Small intestine (tissue), 7 donors: ENCODE data around the gene CTXND1. TPM values are rescaled to one million over a fixed set of nuclear protein-coding genes. Genes with fewer than 3 reads are reported as not detected.
A peak's percentile ranks its signal among the peaks of the same experiment; 100 is the strongest.

ENCODE experiments used
- DNase-seq, 2 donors: peaks; one replicate each; pipeline versions ENCODE4 v3.0.0 to v3.0.0-alpha.2; 2013
- FAIRE-seq: peaks from 2 replicates; lab custom pipeline; 2012; peaks lifted over from hg19 to GRCh38; lab: Jason Lieb, UNC
- H3K27ac ChIP-seq, 3 donors: one replicate each; pipeline ENCODE4 v1.5.1; 2013; ENCODE audit warnings: low read length in 2 of 3, mild to moderate bottlenecking in 2 of 3, control low read depth in 1 of 3, inconsistent platforms in 1 of 3, low read depth in 1 of 3, moderate library complexity in 1 of 3
- H3K27me3 ChIP-seq, 3 donors: one replicate each; pipeline ENCODE4 v1.6.1; 2013; ENCODE audit warnings: low read length in 3 of 3, inconsistent platforms in 1 of 3; ENCODE audit not compliant: control insufficient read depth in 3 of 3, insufficient read depth in 3 of 3
- H3K36me3 ChIP-seq, 3 donors: one replicate each; pipeline ENCODE4 v1.6.1; 2013; ENCODE audit warnings: low read length in 3 of 3, inconsistent platforms in 1 of 3, low read depth in 1 of 3, mild to moderate bottlenecking in 1 of 3, moderate library complexity in 1 of 3; ENCODE audit not compliant: control insufficient read depth in 3 of 3, insufficient read depth in 2 of 3
- H3K4me1 ChIP-seq, 3 donors: one replicate each; pipeline ENCODE4 v1.6.1; 2013; ENCODE audit warnings: low read length in 2 of 3, inconsistent platforms in 1 of 3, low read depth in 1 of 3, mild to moderate bottlenecking in 1 of 3, moderate library complexity in 1 of 3; ENCODE audit not compliant: control insufficient read depth in 3 of 3, insufficient read depth in 2 of 3
- H3K4me3 ChIP-seq, 3 donors: one replicate each; pipeline ENCODE4 v1.5.1; 2013; ENCODE audit warnings: low read length in 3 of 3, control low read depth in 1 of 3, inconsistent platforms in 1 of 3, low read depth in 1 of 3, mild to moderate bottlenecking in 1 of 3, moderate library complexity in 1 of 3
- H3K9me3 ChIP-seq, 2 donors: one replicate each; pipeline ENCODE4 v1.6.1; 2013; ENCODE audit warnings: low read depth in 1 of 2, low read length in 1 of 2; ENCODE audit not compliant: control insufficient read depth in 2 of 2, insufficient read depth in 1 of 2
- WGBS, 3 donors: extraction: QIAGEN DNeasy Blood & Tissue Kit; methylation state at CpG; one replicate each; pipeline ENCODE4 v1.1.7; 2013; 5-methylcytosine and 5-hydroxymethylcytosine counted together
- polyA plus RNA-seq, 4 donors: library from polyadenylated mRNA; stranded (reverse) in 3 of 4; unstranded in 1 of 4; fragments of 200-250 nt in 3 of 4; fragments of 120-200 nt in 1 of 4; gene quantifications; one replicate each; pipeline versions ENCODE4 v1.2.1 to v1.2.3, GENCODE V29; 2013
- donor health status: healthy with polysubstance abuse.
- donor health status: control.
- donor health status: control.
- donor health status: Bipolar disorder and iron deficiency.
- donor health status: healthy.

The CTXND1 gene
- polyA plus RNA-seq, 4 donors: under 0.01 to 12.8 (median 0.61) TPM

DNA sequence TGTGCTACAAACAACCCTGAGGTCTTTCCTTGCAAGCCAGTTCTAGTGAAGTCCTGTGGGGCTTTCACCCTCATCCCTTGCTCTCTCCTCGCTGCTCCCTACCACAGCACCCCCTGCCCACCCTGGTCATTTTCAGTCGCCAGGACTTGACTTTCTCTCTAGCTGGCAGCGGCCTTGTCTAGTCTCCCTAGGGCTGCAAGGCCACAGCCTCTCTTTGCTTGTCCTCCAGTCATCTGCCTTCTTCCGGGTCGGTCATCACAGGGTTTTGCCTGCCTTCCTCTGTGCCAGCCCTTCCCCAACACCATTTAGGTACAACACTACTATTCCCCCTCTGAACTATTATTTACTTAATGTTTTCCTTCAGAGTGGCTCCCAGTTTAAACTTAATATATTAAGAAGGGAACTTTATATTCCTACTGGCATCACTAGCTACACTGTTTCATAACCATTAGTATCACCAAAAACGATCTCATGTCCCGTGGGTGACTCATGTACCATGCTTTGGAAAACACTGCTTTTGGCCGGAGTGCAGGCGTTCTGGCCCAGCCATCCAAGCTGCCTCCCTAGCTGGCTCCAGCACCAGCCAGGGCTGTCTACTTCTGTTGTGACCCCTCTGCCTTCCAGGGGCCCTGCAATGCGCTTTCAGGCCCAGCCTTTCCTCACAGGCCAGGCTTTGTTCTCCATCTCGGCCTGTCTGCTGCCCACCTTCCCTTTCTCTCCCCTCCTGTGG, 77.8 kb downstream of the CTXND1 start:
- Histone ChIP-seq H3K27me3 (no peaks in the 10 kb centered on the region), H3K4me1 (no peaks in the 10 kb centered on the region), H3K4me3 (no peak overlapping the region), H3K9me3 (no peaks in the 10 kb centered on the region), H3K36me3 (peaks cover 0 to 61% (median 0%) of the 10 kb centered on the region in 3 donors), H3K27ac (no peak overlapping the region)
- FAIRE-seq: no peak
- no peak for DNase-seq
- WGBS, 3 donors: 87 to 94% (median 90%) methylated on average over 11 of the region's 11 CpGs

DNA sequence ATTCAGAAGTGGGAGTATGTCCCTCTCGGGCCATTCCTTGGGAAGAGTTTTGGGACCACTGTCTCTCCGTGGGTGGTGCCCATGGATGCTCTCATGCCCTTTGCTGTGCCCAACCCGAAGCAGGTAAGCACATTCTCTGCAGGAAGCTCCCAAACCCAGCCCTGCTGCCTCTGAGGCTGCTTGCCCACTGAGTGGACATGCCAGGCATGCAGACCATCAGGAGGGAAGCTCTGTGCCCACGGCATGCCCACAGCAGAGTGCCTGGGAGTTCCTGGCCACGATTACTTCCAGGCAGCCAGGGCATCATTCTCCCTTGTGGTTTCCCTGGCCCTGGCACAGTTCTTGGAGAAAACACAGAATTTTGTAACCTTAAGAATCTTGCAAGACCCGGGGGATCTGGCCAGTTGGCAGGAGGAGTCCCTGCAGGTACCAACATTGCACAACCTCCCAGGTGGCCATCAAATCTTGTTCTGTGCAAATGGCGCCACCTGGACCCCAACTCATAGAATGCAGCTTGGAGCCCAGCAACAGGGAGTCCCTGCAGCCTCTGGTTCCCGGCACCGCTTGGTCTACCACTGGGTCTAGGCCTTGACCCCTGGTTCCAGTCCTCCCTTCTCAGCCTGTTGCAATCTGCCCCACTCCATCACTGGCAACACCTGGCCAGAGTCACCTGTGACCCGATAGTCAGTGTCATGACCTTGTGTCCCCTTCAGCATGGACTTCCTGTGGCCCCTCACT, 78.8 kb downstream of the CTXND1 start:
- DNase-seq: peak; percentile 79 to 80
- no peaks in the 10 kb centered on the region for H3K9me3 ChIP-seq
- H3K4me3 ChIP-seq: no peak overlapping the region
- H3K36me3 ChIP-seq: peaks cover 0 to 61% (median 0%) of the 10 kb centered on the region in 3 donors
- H3K4me1 ChIP-seq: no peaks in the 10 kb centered on the region
- no peak overlapping the region for H3K27ac ChIP-seq
- no peak for FAIRE-seq
- 61 to 69% (median 64%) methylated on average over 10 of the region's 10 CpGs for WGBS, 3 donors
- H3K27me3 ChIP-seq: no peaks in the 10 kb centered on the region

DNA sequence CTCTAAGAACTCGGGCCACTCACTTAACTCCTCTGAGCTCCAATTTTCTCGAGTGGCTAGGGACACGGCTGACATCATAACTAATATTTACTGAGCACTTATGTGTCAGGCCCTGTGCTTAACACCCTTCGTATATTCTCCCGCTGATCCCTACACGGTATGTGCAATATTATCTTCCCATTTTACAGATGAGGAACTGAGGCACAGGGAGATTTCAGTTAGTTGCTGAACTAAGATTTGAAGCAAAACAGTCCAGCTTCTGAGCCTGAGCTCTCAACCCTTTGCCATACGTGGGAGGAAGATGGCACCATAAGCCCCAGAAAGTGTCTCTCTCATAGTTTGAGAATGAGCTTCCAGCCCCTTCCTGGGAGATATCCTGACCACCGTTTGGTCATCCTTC, 79.6 kb downstream of the CTXND1 start:
- H3K9me3 ChIP-seq: no peaks in the 10 kb centered on the region
- peaks cover 0 to 63% (median 0%) of the 10 kb centered on the region in 3 donors for H3K36me3 ChIP-seq
- DNase-seq (no peak), FAIRE-seq (no peak)
- H3K27ac ChIP-seq: no peak overlapping the region
- no peak overlapping the region for H3K4me3 ChIP-seq
- WGBS, 3 donors: 77 to 90% (median 85%) methylated on average over 8 of the region's 8 CpGs
- H3K27me3 ChIP-seq: no peaks in the 10 kb centered on the region
- no peaks in the 10 kb centered on the region for H3K4me1 ChIP-seq

DNA sequence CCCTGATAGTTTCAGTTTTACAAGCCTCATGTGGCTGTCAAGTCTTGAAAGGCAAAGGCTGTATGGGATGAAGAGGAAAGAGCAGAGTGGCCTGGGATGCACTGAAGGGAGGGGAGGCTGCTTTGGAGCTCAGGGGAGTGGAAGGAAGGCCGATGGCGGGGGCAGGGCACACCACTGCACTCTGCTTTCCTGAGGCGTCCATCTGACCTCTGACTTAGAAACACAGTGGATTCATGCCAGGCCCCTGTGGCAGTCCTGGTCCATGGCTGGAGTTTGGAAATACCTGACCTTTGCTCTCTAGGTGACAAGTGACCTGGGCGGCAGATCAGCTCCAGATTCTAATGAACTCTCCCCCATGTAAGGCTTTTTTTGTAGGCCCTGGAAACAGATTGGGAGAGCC, 80.2 kb downstream of the CTXND1 start:
- DNase-seq (no peak), FAIRE-seq (no peak)
- 78 to 88% (median 86%) methylated on average over 4 of the region's 4 CpGs for WGBS, 3 donors
- H3K4me3 ChIP-seq: no peak overlapping the region
- H3K9me3 ChIP-seq: no peaks in the 10 kb centered on the region
- H3K36me3 ChIP-seq: peaks cover 0 to 63% (median 0%) of the 10 kb centered on the region in 3 donors
- no peaks in the 10 kb centered on the region for H3K4me1 ChIP-seq
- no peaks in the 10 kb centered on the region for H3K27me3 ChIP-seq
- no peak overlapping the region for H3K27ac ChIP-seq

DNA sequence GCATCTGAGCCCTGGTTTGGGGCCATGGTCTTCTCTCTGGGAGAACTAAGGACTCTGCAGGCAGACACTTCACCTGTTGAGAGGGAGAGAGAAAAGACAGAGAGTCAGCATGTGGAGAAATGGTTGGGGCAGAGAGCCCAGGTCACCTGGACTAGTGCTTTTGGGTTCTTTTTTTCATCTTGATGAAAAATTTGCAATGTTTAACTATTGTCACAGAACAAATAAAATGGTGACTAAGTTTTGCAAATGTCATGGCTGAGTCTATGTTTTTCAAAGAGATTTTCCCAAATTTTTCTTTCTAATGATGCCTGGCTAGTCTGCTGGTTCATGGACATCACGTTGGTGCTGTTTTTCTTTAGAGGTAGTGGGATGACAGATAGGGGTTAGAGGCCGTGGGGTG, 81.4 kb downstream of the CTXND1 start:
- WGBS, 3 donors: 92 to 97% (median 92%) methylated on average over 2 of the region's 2 CpGs
- H3K27ac ChIP-seq: no peak overlapping the region
- H3K4me3 ChIP-seq: no peak overlapping the region
- no peaks in the 10 kb centered on the region for H3K4me1 ChIP-seq
- no peaks in the 10 kb centered on the region for H3K27me3 ChIP-seq
- H3K9me3 ChIP-seq: no peaks in the 10 kb centered on the region
- H3K36me3 ChIP-seq: peaks cover 0 to 54% (median 0%) of the 10 kb centered on the region in 3 donors
- FAIRE-seq: no peak
- no peak for DNase-seq

DNA sequence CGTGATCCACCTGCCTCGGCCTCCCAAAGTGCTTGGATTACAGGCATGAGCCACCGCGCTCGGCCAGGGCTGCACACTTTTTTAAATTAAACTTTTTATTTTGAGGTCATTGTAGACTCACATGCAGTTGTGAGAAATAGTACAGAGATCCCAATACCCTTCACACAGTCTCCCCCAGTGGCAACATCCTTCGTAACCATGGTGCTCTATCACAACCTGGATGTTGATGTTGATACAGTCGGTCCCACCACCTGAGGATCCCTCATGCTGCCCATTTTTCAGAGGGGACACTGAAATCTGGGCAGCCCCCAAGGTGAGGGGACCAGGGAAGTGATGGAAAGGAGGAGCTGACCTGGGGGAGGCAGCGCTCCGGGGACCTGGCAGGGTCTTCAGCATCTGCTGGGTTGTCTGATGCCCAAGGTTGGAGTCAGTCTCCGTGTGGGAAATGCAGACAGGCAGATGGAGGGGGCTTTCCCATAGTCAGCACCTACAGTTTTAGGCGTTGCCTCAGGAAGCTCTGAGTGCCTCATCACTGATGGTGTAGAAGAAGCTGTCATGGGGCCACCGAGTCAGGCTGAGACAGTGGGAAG, 82.2 kb downstream of the CTXND1 start:
- Histone ChIP-seq H3K4me1 (no peaks in the 10 kb centered on the region), H3K36me3 (peaks cover 0 to 47% (median 0%) of the 10 kb centered on the region in 3 donors), H3K9me3 (no peaks in the 10 kb centered on the region), H3K4me3 (no peak overlapping the region), H3K27ac (no peak overlapping the region), H3K27me3 (no peaks in the 10 kb centered on the region)
- FAIRE-seq (no peak), DNase-seq (no peak)
- whole genome bisulfite sequencing, 3 donors: 94 to 95% (median 95%) methylated on average over 12 of the region's 12 CpGs

DNA sequence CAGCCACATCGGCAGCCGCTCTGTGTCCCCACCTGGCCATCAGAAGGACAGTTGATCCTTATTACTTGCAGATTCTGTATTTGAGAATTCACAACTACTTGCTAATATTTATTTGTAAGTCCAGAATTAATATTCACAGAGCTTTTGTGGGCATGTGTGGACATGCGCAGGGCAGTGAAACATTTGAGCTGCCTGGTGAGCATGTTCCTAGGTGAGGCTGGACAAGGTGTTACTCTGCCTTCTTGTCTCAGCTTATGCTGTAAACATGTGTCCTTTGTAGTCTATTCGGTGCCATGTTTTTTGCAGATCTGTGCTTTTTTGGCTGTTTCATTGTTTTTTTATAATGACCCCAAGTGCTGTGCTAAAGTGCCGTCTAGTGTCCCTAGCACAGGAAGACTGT, 83.6 kb downstream of the CTXND1 start:
- DNase-seq (no peak), FAIRE-seq (no peak)
- Histone ChIP-seq H3K4me3 (no peak overlapping the region), H3K27ac (no peak overlapping the region), H3K36me3 (peaks cover 0 to 33% (median 0%) of the 10 kb centered on the region in 3 donors), H3K9me3 (no peaks in the 10 kb centered on the region), H3K27me3 (no peaks in the 10 kb centered on the region), H3K4me1 (no peaks in the 10 kb centered on the region)
- WGBS, 3 donors: 85 to 96% (median 94%) methylated on average over 5 of the region's 5 CpGs

DNA sequence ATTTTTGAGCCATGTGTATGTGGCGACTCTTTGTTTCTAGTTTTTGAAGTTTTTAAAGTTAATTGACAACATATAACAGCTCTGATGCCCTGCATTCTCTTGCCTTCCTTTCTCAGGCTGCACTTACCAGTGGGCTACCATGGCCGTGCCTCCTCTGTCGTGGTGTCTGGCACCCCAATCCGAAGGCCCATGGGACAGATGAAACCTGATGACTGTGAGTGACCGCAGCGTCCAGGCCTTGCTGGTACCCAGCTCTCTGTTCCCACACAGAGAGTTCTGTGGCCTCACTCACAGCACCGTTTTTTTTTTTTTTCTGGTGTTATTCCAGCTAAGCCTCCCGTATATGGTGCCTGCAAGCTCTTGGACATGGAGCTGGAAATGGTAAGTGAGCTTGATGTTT, 84.1 kb downstream of the CTXND1 start:
- Histone ChIP-seq H3K36me3 (peaks cover 0 to 33% (median 0%) of the 10 kb centered on the region in 3 donors), H3K27ac (no peak overlapping the region), H3K4me3 (no peak overlapping the region), H3K9me3 (no peaks in the 10 kb centered on the region), H3K4me1 (no peaks in the 10 kb centered on the region), H3K27me3 (no peaks in the 10 kb centered on the region)
- WGBS, 3 donors: 94 to 99% (median 96%) methylated on average over 8 of the region's 8 CpGs
- FAIRE-seq (no peak), DNase-seq (no peak)
